CD4-positive, CD25-positive, alpha-beta regulatory T cell (primary cell): Measurements from ENCODE around the gene ZNF358. TPM values are rescaled to one million over a fixed set of nuclear protein-coding genes. Genes with fewer than 3 reads are reported as not detected.

Experiments
- ATAC-seq, 2 donors: fragments of 150-1000 bp; cut with Tn5 transposase; one replicate each; pipeline ENCODE4 v1.10.0; 2021; ENCODE audit warnings: low read depth in 2 of 2, moderate number of reproducible peaks in 2 of 2, moderate library complexity in 1 of 2
- DNase-seq, 3 donors: peaks; one replicate each; pipeline versions ENCODE4 v3.0.0 to v3.0.0-alpha.2; 2012 to 2022; ENCODE audit warnings: mixed read lengths in 1 of 3
- H3K27ac ChIP-seq: one replicate; pipeline ENCODE4 v1.7.0; 2013; ENCODE audit warnings: mild to moderate bottlenecking, low read length; ENCODE audit not compliant: insufficient read depth, poor library complexity, severe bottlenecking
- H3K27me3 ChIP-seq: one replicate; pipeline ENCODE4 v1.7.0; 2013; ENCODE audit warnings: low read length; ENCODE audit not compliant: control insufficient read depth, insufficient read depth
- H3K36me3 ChIP-seq: one replicate; pipeline ENCODE4 v1.7.0; 2013; ENCODE audit warnings: mild to moderate bottlenecking, low read length, moderate library complexity; ENCODE audit not compliant: control insufficient read depth, insufficient read depth
- H3K4me1 ChIP-seq: 2 replicates; pipeline ENCODE4 v1.7.0; 2013; ENCODE audit warnings: mild to moderate bottlenecking, low read length; ENCODE audit not compliant: insufficient read depth, control insufficient read depth, poor library complexity, severe bottlenecking
- H3K4me3 ChIP-seq: one replicate; pipeline ENCODE4 v1.7.0; 2013; ENCODE audit warnings: low read depth, mild to moderate bottlenecking, low read length, moderate library complexity
- H3K9me3 ChIP-seq, 2 experiments: 1 replicate in 1 of 2; 2 replicates in 1 of 2; pipeline ENCODE4 v1.7.0; 2013; ENCODE audit warnings: low read length in 2 of 2, mild to moderate bottlenecking in 1 of 2, moderate library complexity in 1 of 2; ENCODE audit not compliant: control insufficient read depth in 2 of 2
- H3K27ac Mint-ChIP-seq, 3 donors: one replicate each; pipeline ENCODE4 v1.8.0; 2020 to 2022; ENCODE audit warnings: mild to moderate bottlenecking in 3 of 3, mixed read lengths in 3 of 3, moderate library complexity in 2 of 3
- H3K27me3 Mint-ChIP-seq: one replicate; pipeline ENCODE4 v1.8.0; 2022; ENCODE audit warnings: mild to moderate bottlenecking, mixed read lengths
- H3K36me3 Mint-ChIP-seq: one replicate; pipeline ENCODE4 v1.8.0; 2020; ENCODE audit warnings: mixed read lengths
- H3K4me1 Mint-ChIP-seq, 4 donors: one replicate each; pipeline ENCODE4 v1.8.0; 2020 to 2022; ENCODE audit warnings: mixed read lengths in 4 of 4, mild to moderate bottlenecking in 1 of 4
- H3K4me3 Mint-ChIP-seq, 4 donors: one replicate each; pipeline ENCODE4 v1.8.0; 2020 to 2022; ENCODE audit warnings: mild to moderate bottlenecking in 4 of 4, mixed read lengths in 4 of 4, moderate library complexity in 3 of 4
- H3K9me3 Mint-ChIP-seq, 7 donors: one replicate each; pipeline ENCODE4 v1.8.0; 2020 to 2022; ENCODE audit warnings: mixed read lengths in 7 of 7, mild to moderate bottlenecking in 3 of 7, moderate library complexity in 2 of 7
- polyA plus RNA-seq, 4 donors: library from polyadenylated mRNA; unstranded; fragments of 300-500 nt; fragmentation: Illumina TruSeq; gene quantifications; one replicate each; pipeline ENCODE4 v1.2.3, GENCODE V29; 2021
- total RNA-seq: library from RNA; stranded (reverse); gene quantifications from one replicate; pipeline ENCODE4 v1.2.3, GENCODE V29; 2022

The ZNF358 gene
- total RNA-seq: 0.30 TPM
- under 1 TPM in 3 of 4 donors, not detected in 1; 0.11 to 0.24 (median 0.21) TPM for polyA plus RNA-seq

GRCh38 chr19:7515645-7516151, at the start of gene ZNF358:
TSS of gene ZNF358 (plus strand) at chr19:7516103. CDS start at chr19:7519243, 3,140 bp downstream.
- Mint-ChIP-seq H3K4me3 (peak within 1 kb of the TSS; percentile 46 to 79 (median 74)), H3K4me1 (peaks cover 4 to 18% (median 6%) of the 10 kb centered on the region in 4 donors), H3K27me3 (peaks cover 51% of the 10 kb centered on the region), H3K36me3 (no peaks in the 10 kb centered on the region), H3K27ac (peak within 1 kb of the TSS in 2 of 3 donors; percentile 17 to 97), H3K9me3 (peaks cover 0 to 7% (median 0%) of the 10 kb centered on the region in 7 donors)
- no peak within 1 kb of the TSS for H3K4me3 ChIP-seq
- no peaks in the 10 kb centered on the region for H3K36me3 ChIP-seq
- peak in 1 of 3 donors; percentile 23 for DNase-seq
- peak in 1 of 2 donors; percentile 51 for ATAC-seq
- H3K27ac ChIP-seq: no peak within 1 kb of the TSS
- peaks cover 24% of the 10 kb centered on the region for H3K27me3 ChIP-seq
- peaks cover 5% of the 10 kb centered on the region for H3K4me1 ChIP-seq
- no peaks in the 10 kb centered on the region for H3K9me3 ChIP-seq

- Mint-ChIP-seq H3K27ac (no peak overlapping the region), H3K36me3 (peaks cover 12% of the 10 kb centered on the region), H3K9me3 (no peaks in the 10 kb centered on the region), H3K27me3 (no peaks in the 10 kb centered on the region), H3K4me1 (no peaks in the 10 kb centered on the region), H3K4me3 (no peak overlapping the region)
- Histone ChIP-seq H3K36me3 (peaks cover 91% of the 10 kb centered on the region), H3K27ac (no peak overlapping the region), H3K27me3 (no peaks in the 10 kb centered on the region), H3K4me3 (no peak overlapping the region), H3K4me1 (no peaks in the 10 kb centered on the region), H3K9me3 (no peaks in the 10 kb centered on the region)
- DNase-seq: no peak
- no peak for ATAC-seq
These were observed 48.6 kb upstream of the ZNF358 start for GRCh38 chr19:7467009-7467989.

- Mint-ChIP-seq H3K27ac (no peak overlapping the region), H3K4me3 (no peak overlapping the region), H3K9me3 (no peaks in the 10 kb centered on the region), H3K27me3 (no peaks in the 10 kb centered on the region), H3K36me3 (peaks cover 9% of the 10 kb centered on the region), H3K4me1 (no peaks in the 10 kb centered on the region)
- Histone ChIP-seq H3K9me3 (no peaks in the 10 kb centered on the region), H3K27ac (no peak overlapping the region), H3K4me3 (no peak overlapping the region), H3K36me3 (peaks cover 79% of the 10 kb centered on the region), H3K4me1 (no peaks in the 10 kb centered on the region), H3K27me3 (no peaks in the 10 kb centered on the region)
- DNase-seq (no peak), ATAC-seq (no peak)
These were observed 47.1 kb upstream of the ZNF358 start for GRCh38 chr19:7468840-7469239.

GRCh38 chr19:7469669-7470285, 46.1 kb upstream of the ZNF358 start:
- H3K27me3 Mint-ChIP-seq: no peaks in the 10 kb centered on the region
- no peak overlapping the region for H3K4me3 Mint-ChIP-seq
- DNase-seq (no peak), ATAC-seq (no peak)
- peaks cover 70% of the 10 kb centered on the region for H3K36me3 ChIP-seq
- no peak overlapping the region for H3K27ac ChIP-seq
- no peaks in the 10 kb centered on the region for H3K4me1 ChIP-seq
- peaks cover 5% of the 10 kb centered on the region for H3K36me3 Mint-ChIP-seq
- no peak overlapping the region for H3K4me3 ChIP-seq
- H3K9me3 ChIP-seq: no peaks in the 10 kb centered on the region
- H3K27me3 ChIP-seq: no peaks in the 10 kb centered on the region
- no peaks in the 10 kb centered on the region for H3K9me3 Mint-ChIP-seq
- no peak overlapping the region for H3K27ac Mint-ChIP-seq
- H3K4me1 Mint-ChIP-seq: no peaks in the 10 kb centered on the region

GRCh38 chr19:7470540-7471305, 45.2 kb upstream of the ZNF358 start:
- Mint-ChIP-seq H3K36me3 (peaks cover 3% of the 10 kb centered on the region), H3K27ac (no peak overlapping the region)
- no peak for DNase-seq

GRCh38 chr19:7471696-7472615, 43.9 kb upstream of the ZNF358 start:
- Histone ChIP-seq H3K36me3 (peaks cover 55% of the 10 kb centered on the region), H3K4me3 (no peak overlapping the region), H3K9me3 (no peaks in the 10 kb centered on the region), H3K4me1 (no peaks in the 10 kb centered on the region), H3K27me3 (no peaks in the 10 kb centered on the region), H3K27ac (no peak overlapping the region)
- no peak overlapping the region for H3K27ac Mint-ChIP-seq
- H3K9me3 Mint-ChIP-seq: no peaks in the 10 kb centered on the region
- ATAC-seq: no peak
- no peaks in the 10 kb centered on the region for H3K27me3 Mint-ChIP-seq
- peaks cover 3% of the 10 kb centered on the region for H3K36me3 Mint-ChIP-seq
- peak overlapping the region in 2 of 4 donors; percentile 15 to 44 for H3K4me3 Mint-ChIP-seq
- no peaks in the 10 kb centered on the region for H3K4me1 Mint-ChIP-seq
- DNase-seq: no peak

More at GRCh38 chr19:7470540-7471305, 45.2 kb upstream of the ZNF358 start:
- Histone ChIP-seq H3K27me3 (no peaks in the 10 kb centered on the region), H3K27ac (no peak overlapping the region), H3K4me1 (no peaks in the 10 kb centered on the region), H3K36me3 (peaks cover 60% of the 10 kb centered on the region), H3K9me3 (no peaks in the 10 kb centered on the region), H3K4me3 (no peak overlapping the region)
- Mint-ChIP-seq H3K4me1 (no peaks in the 10 kb centered on the region), H3K9me3 (no peaks in the 10 kb centered on the region), H3K27me3 (no peaks in the 10 kb centered on the region), H3K4me3 (no peak overlapping the region)
- ATAC-seq: no peak
